Activated T-cell treated with anti-CD3 and anti-CD28 coated beads, Interleukin-2, amount 50 U/mL, for 1 hour (primary cell): ENCODE data around the gene NFIA.

Source experiments
- DNase-seq: peaks from one replicate; pipeline ENCODE4 v3.0.0-alpha.2; 2020

The NFIA gene

GRCh38 chr1:61132645-61133334 is 50.4 kb downstream of the NFIA start:
- no peak for DNase-seq

DNA sequence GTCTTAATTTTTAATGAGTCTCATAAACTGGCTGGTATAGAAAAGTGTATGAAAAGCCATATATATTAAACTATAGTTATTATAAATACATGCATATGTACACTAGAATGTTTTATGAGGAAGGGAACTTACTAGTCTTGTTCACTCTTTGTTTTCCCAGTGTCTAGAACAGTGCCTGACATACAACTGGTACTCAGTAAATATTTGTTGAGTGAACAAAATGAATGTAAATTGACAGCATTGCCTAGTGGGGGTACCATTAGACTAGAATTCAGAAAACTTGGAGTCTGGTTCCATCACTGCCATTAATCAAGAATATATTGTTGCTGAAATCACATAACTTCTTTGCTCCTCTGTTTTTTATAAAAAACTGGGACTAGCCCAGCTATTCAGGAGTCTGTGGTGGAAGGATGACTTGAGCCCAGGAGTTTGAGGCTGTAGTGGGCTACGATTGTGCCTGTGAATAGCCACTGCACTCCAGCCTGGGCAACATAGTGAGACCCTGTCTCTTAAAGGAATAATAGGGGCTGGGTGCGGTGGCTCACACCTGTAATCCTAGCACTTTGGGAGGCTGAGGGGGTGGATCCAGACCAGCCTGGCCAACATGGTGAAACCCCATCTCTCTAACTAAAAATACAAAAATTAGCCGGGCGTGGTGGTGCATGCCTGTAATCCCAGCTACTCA is 51.1 kb downstream of the NFIA start:
- DNase-seq: no peak

- DNase-seq: no peak
Observed at GRCh38 chr1:61135291-61135690, 52.9 kb downstream of the NFIA start.

DNA sequence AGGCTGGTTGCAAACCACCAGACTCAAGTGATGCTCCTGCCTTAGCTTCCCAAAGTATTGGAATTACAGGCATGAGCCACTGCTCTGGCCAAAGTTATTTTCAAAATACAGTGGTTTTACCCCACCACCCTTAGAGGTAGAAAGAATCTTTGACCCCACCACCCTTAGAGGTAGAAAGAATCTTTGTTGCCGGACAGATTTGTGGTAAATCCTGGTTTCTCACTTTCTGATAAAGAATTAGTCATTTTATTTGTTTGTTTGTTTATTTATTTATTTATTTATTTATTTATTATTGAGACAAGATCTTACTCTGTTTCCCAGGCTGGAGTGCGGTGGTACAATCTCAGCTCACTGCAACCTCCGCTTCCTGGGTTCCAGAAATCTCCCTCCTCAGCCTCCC is 55.9 kb downstream of the NFIA start:
- DNase-seq: no peak

DNA sequence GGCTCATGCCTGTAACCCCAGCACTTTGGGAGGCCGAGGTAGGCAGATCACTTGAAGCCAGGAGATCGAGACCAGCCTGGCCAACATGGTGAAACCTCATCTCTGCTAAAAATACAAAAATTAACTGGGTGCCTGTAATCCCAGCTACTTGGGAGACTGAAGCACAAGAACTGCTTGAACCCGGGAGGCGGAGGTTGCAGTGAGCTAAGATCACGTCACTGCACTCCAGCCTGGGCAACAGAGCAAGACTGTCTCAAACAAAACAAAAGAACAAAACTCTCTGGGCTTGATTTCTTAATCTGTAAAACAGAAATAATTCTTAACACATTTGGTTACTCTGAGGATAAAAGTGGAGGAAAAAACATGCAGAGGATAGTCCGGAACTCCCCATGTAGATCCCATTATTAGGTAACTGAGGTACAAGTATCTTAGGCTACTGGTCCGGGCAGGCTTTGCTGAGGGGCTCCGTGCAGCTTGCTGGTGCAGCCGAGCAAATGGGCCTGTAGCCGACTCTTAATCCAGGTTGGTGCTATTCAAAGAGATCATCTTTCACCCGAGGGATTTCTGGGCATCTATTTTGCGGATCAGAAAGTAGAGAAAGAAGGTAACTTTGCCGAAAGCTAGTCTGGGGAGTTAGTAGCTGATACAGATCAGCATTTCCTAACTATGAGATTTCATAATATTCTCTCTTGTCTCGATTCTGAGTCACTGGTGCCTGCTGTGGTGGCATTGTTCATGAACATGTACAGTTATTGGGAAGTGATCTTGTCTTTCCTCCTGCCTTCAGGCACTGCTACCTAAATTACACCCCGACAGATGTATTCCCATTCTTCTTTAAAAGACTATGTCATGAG is 56.8 kb downstream of the NFIA start:
- no peak for DNase-seq

- DNase-seq: no peak
Observed at GRCh38 chr1:61139775-61140549, 57.6 kb downstream of the NFIA start.

GRCh38 chr1:61140778-61141177 is 58.4 kb downstream of the NFIA start:
- DNase-seq: no peak

GRCh38 chr1:61141288-61142042 is 59.1 kb downstream of the NFIA start:
- DNase-seq: no peak

DNA sequence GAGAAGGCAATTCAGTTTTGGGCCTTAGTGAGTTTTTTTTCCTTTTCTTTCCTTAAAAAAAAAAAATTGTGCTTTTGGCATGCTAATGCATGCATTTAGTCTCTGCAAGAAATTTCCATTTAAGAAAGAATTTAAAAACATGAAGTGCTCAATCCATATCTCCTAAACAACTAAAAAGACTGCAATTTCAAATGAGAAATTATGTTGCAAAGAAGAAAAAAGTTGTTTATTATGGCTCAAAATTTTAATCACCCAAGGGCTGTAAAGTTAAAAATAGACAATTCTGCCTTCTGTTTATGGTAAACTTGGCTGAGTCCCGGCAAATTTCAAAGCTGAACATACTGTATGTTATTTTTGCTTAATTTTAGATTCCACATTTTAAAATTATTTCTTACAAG is 59.7 kb downstream of the NFIA start:
- DNase-seq: no peak

- no peak for DNase-seq
Observed at GRCh38 chr1:61142726-61143500, 60.6 kb downstream of the NFIA start.

DNA sequence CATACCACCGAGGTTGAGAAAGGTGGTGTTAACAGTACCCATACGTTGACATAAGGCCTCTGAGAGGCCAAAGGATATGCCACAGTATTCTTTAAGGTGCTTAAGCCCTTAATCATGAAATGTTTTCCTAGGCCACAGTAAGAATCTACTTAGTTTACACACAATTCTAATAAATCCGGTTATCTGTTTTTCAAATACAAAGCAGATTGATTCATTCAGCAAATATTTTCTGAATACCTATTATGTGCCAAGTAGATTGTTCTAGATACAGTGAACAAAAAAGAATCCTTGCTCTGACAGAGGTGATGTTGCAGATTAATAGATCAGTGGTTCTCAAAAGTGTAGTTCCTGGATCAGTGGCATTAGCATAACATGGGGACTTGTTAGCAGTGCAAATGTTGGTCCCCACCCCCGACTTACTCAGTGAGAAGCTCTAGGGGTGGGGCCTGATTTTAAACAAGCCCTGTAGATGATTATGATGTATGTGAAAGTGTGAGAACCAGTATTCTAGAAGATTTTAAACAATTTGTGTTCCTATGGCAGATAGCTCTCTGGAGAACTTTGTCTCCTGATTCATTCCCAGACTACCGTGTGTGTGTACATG is 61.6 kb downstream of the NFIA start:
- DNase-seq: no peak

GRCh38 chr1:61149010-61149860 is 66.9 kb downstream of the NFIA start:
- no peak for DNase-seq

GRCh38 chr1:61151565-61151964 is 69.2 kb downstream of the NFIA start:
- no peak for DNase-seq

DNA sequence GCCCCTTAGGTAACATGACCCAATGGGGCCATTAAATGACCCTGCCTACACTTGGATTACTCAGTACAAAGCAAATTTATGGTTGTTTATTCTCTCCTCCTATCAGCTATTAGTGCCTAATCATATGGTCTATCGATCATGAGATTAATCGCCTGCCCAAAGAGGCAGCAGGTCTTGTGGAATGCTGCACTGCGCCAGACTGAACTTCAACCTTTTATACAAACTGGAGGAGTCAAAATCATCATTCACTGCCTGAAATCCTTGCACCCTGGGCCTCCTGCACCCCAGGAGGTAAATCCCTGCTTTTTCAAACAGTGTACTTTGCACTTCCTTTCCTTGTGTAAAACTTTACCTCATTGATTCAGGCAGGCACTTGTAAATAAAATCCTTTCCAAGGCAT is 69.7 kb downstream of the NFIA start:
- DNase-seq: no peak

- no peak for DNase-seq
Observed at GRCh38 chr1:61152469-61153105, 70.2 kb downstream of the NFIA start.

GRCh38 chr1:61156576-61157467 is 74.5 kb downstream of the NFIA start:
- DNase-seq: no peak

GRCh38 chr1:61157468-61157987 is 75.2 kb downstream of the NFIA start:
- no peak for DNase-seq

GRCh38 chr1:61158591-61158990 is 76.2 kb downstream of the NFIA start:
- DNase-seq: no peak
